Hippocampal formation (tissue), 2 donors: ENCODE results near the gene TP53BP2.
"Not testable (repeated sequence)": the region's sequence is repeated elsewhere in the genome, so short reads cannot be mapped to it uniquely, and the experiment has no call there.

Source experiments
- DNase-seq, 2 donors: peaks; one replicate each; lab custom pipeline; 2025; lab: John Stamatoyannopoulos, UW

The TP53BP2 gene

GRCh38 chr1:223831755-223832636, 13.8 kb downstream of the TP53BP2 start:
- no peak for DNase-seq

- no peak for DNase-seq
Observed at GRCh38 chr1:223829678-223830077, 16.1 kb downstream of the TP53BP2 start.

- no peak for DNase-seq
Observed at GRCh38 chr1:223828162-223828848, 17.4 kb downstream of the TP53BP2 start.

GRCh38 chr1:223827193-223827663, 18.5 kb downstream of the TP53BP2 start:
- no peak for DNase-seq

GRCh38 chr1:223825767-223826748, 19.7 kb downstream of the TP53BP2 start:
- no peak for DNase-seq

- no peak for DNase-seq
Observed at GRCh38 chr1:223824712-223825111, 21.0 kb downstream of the TP53BP2 start.

GRCh38 chr1:223824287-223824686, 21.5 kb downstream of the TP53BP2 start:
- no peak for DNase-seq

GRCh38 chr1:223820971-223821370, 24.8 kb downstream of the TP53BP2 start:
- no peak for DNase-seq

- no peak for DNase-seq
Observed at GRCh38 chr1:223820515-223820858, 25.3 kb downstream of the TP53BP2 start.

- no peak for DNase-seq
Observed at GRCh38 chr1:223819730-223820514, 25.8 kb downstream of the TP53BP2 start.

- DNase-seq = not testable (repeated sequence)
Observed at GRCh38 chr1:223817265-223817664, 28.5 kb downstream of the TP53BP2 start.

GRCh38 chr1:223815865-223816264, 29.9 kb downstream of the TP53BP2 start:
- DNase-seq = no peak

GRCh38 chr1:223815020-223815853, 30.5 kb downstream of the TP53BP2 start:
- no peak for DNase-seq

GRCh38 chr1:223813645-223814044, 32.1 kb downstream of the TP53BP2 start:
- DNase-seq = no peak

GRCh38 chr1:223811634-223812101, 34.1 kb downstream of the TP53BP2 start:
- peak in 1 of 2 donors; percentile 85 for DNase-seq

GRCh38 chr1:223810586-223810985, 35.2 kb downstream of the TP53BP2 start:
- DNase-seq = no peak

GRCh38 chr1:223809905-223810304, 35.8 kb downstream of the TP53BP2 start:
- not testable (repeated sequence) for DNase-seq

GRCh38 chr1:223803211-223803610, 42.5 kb downstream of the TP53BP2 start:
- DNase-seq = peak; percentile 14 to 37

GRCh38 chr1:223802602-223803001, 43.1 kb downstream of the TP53BP2 start:
- peak; percentile 36 to 94 for DNase-seq

- DNase-seq = peak; percentile 11 to 39
Observed at GRCh38 chr1:223802032-223802431, 43.7 kb downstream of the TP53BP2 start.
